BLaER1 treated with 17β-estradiol and CSF1 and Interleukin-3, amounts not matched to agents 10 nM and 100 nM (cell line): Measurements from ENCODE around the gene UCMA.

Experiments used
- H3K27ac ChIP-seq, 11 experiments: shearing (Covaris generic); formaldehyde crosslinking; 2 replicates each; pipeline ENCODE4 v1.8.1; 2022
- H3K27me3 ChIP-seq, 11 experiments: shearing (Covaris generic); formaldehyde crosslinking; 2 replicates each; pipeline ENCODE4 v1.8.1; 2022
- H3K36me3 ChIP-seq, 11 experiments: shearing (Covaris generic); formaldehyde crosslinking; 2 replicates each; pipeline ENCODE4 v1.8.1; 2022
- H3K4me1 ChIP-seq, 10 experiments: shearing (Covaris generic); formaldehyde crosslinking; 2 replicates each; pipeline ENCODE4 v1.8.1; 2022
- H3K4me2 ChIP-seq, 11 experiments: shearing (Covaris generic); formaldehyde crosslinking; 2 replicates each; pipeline ENCODE4 v1.8.1; 2022
- H3K4me3 ChIP-seq, 10 experiments: shearing (Covaris generic); formaldehyde crosslinking; 2 replicates each; pipeline ENCODE4 v1.8.1; 2022
- H3K9ac ChIP-seq, 11 experiments: shearing (Covaris generic); formaldehyde crosslinking; 2 replicates each; pipeline ENCODE4 v1.8.1; 2022
- H3K9me3 ChIP-seq, 11 experiments: shearing (Covaris generic); formaldehyde crosslinking; replicated peaks in 1 of 11; 2 replicates each; pipeline ENCODE4 v1.8.1; 2022
- H4K20me1 ChIP-seq, 11 experiments: shearing (Covaris generic); formaldehyde crosslinking; 2 replicates each; pipeline ENCODE4 v1.8.1; 2022
- Cebpa-rat ChIP-seq, 11 experiments: shearing (Covaris generic); IDR thresholded peaks; 2 replicates each; pipeline ENCODE4 v1.8.1; 2022

The UCMA gene

DNA sequence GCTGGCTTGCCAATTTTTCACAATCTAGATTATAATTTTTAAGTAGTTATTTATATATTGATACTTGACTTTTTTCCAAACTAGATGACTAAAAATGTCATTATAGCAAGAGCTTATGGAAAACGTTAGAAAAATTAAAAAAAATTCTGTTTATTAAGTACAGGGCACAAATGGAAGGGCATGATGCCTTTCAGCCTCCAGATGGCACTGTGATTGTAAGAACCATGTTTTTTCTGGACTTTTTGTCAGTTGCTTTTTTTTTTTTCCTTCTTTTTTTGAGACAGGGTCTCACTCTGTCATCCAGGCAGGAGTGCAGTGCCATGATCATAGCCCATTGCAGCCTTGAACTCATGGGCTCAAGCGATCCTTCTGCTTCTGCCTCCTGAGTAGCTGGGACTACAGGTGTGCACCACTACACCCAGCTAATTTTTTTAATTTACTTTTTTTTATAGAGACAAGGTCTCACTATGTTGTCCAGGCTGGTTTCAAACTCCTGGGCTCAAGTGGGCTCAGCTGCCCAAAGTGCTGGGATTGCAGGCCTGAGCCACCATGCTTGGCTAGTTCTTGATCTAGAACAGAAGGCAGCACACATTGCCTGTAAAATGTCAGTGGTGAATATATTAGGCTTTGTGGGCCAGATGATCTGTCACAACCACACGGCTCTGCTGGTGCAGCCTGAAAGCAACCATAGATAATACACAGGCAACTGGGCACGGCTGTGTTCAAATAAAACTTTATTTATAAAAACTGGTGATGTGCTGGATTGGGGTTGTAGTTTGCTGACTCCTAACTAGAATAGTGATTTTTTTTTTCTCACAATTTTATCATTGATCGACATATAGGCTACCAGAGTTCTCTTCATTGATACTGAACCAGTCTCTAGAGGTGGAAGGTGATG, 27.4 kb downstream of the UCMA start:
- Histone ChIP-seq H4K20me1 (no peaks in the 10 kb centered on the region; a peak in 3 of 22 replicates), H3K4me3 (no peak overlapping the region), H3K27me3 (no peaks in the 10 kb centered on the region), H3K4me2 (no peak overlapping the region), H3K9ac (no peak overlapping the region), H3K4me1 (no peaks in the 10 kb centered on the region), H3K9me3 (no peaks in the 10 kb centered on the region), H3K27ac (no peak overlapping the region), H3K36me3 (peaks cover 6 to 100% (median 92%) of the 10 kb centered on the region in 11 experiments; a peak in 21 of 22 replicates)
- TF ChIP-seq Cebpa-rat (IDR thresholded peaks at IDR 0.05): no peak

- no peaks in the 10 kb centered on the region for H3K27me3 ChIP-seq
- H3K36me3 ChIP-seq: peaks cover 6 to 100% (median 94%) of the 10 kb centered on the region in 11 experiments; a peak in 21 of 22 replicates
- H3K4me3 ChIP-seq: no peak overlapping the region
- H3K27ac ChIP-seq: no peak overlapping the region
- no peaks in the 10 kb centered on the region for H3K9me3 ChIP-seq
- TF ChIP-seq Cebpa-rat (IDR thresholded peaks at IDR 0.05): no peak
- H3K9ac ChIP-seq: no peak overlapping the region; a peak in 1 of 22 replicates
- H4K20me1 ChIP-seq: peaks cover 0 to 7% (median 0%) of the 10 kb centered on the region in 11 experiments; a peak in 4 of 22 replicates
- H3K4me2 ChIP-seq: no peak overlapping the region
- no peaks in the 10 kb centered on the region for H3K4me1 ChIP-seq
Measured at GRCh38 chr10:13206091-13206490, 28.1 kb downstream of the UCMA start.

DNA sequence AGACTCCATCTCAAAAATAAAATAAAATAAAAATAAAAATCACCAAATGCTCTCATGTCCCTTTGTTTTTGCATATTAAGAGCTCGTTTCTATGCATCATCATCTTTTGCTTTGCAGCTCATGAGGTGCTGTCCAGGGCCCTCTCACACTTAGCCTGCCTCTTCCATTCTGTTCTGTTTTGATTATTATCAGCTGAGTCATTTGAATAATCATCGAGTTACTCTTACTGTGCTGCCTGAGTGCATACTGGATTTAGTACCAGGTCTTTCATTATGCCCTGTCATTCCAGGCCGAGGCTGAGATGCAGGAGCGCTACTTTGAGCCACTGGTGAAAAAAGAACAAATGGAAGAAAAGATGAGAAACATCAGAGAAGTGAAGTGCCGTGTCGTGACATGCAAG, 33.0 kb downstream of the UCMA start:
- Histone ChIP-seq H3K27me3 (no peaks in the 10 kb centered on the region), H3K4me1 (no peaks in the 10 kb centered on the region), H3K27ac (no peak overlapping the region), H3K9me3 (no peaks in the 10 kb centered on the region), H3K4me2 (no peak overlapping the region), H3K36me3 (peaks cover 20 to 100% (median 98%) of the 10 kb centered on the region in 11 experiments), H3K4me3 (no peak overlapping the region), H4K20me1 (peaks cover 0 to 7% (median 0%) of the 10 kb centered on the region in 11 experiments; a peak in 4 of 22 replicates), H3K9ac (no peak overlapping the region)
- no peak for TF ChIP-seq Cebpa-rat (IDR thresholded peaks at IDR 0.05)

DNA sequence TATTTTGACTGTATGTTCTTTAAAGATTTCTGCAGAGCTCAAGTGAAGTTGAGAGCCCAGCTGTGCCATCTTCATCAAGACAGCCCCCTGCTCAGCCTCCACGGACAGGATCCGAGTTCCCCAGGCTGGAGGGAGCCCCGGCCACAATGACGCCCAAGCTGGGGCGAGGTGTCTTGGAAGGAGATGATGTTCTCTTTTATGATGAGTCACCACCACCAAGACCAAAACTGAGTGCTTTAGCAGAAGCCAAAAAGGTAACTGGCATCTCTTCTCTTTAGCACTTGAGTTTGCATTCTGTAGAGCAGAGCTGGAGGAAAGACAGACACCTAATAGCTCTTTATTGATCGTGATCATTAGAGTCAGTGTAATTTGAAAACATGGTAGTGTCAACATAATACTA, 39.2 kb downstream of the UCMA start:
- no peaks in the 10 kb centered on the region for H3K27me3 ChIP-seq
- H3K9ac ChIP-seq: no peak overlapping the region
- H3K4me3 ChIP-seq: no peak overlapping the region
- no peaks in the 10 kb centered on the region for H3K9me3 ChIP-seq
- H3K27ac ChIP-seq: no peak overlapping the region
- no peak overlapping the region for H3K4me2 ChIP-seq
- peaks cover 8 to 100% (median 99%) of the 10 kb centered on the region in 11 experiments for H3K36me3 ChIP-seq
- no peaks in the 10 kb centered on the region for H3K4me1 ChIP-seq
- TF ChIP-seq Cebpa-rat (IDR thresholded peaks at IDR 0.05): no peak
- H4K20me1 ChIP-seq: peaks cover 0 to 3% (median 0%) of the 10 kb centered on the region in 11 experiments; a peak in 3 of 22 replicates

GRCh38 chr10:13193637-13194036, 40.5 kb downstream of the UCMA start:
- Histone ChIP-seq H3K4me2 (no peak overlapping the region), H3K27ac (no peak overlapping the region), H3K4me3 (no peak overlapping the region), H3K9me3 (no peaks in the 10 kb centered on the region), H3K27me3 (no peaks in the 10 kb centered on the region), H3K9ac (no peak overlapping the region), H4K20me1 (peaks cover 0 to 3% (median 0%) of the 10 kb centered on the region in 11 experiments; a peak in 3 of 22 replicates), H3K4me1 (no peaks in the 10 kb centered on the region), H3K36me3 (peaks cover 8 to 100% (median 99%) of the 10 kb centered on the region in 11 experiments)
- peak in 2 of 11 experiments; percentile 16 to 51; a peak in 2 of 22 replicates for TF ChIP-seq Cebpa-rat (IDR thresholded peaks at IDR 0.05)

- Histone ChIP-seq H3K4me1 (no peaks in the 10 kb centered on the region), H3K27ac (no peak overlapping the region), H3K9me3 (peaks cover 0 to 10% (median 5%) of the 10 kb centered on the region in 11 experiments; a peak in 8 of 22 replicates), H3K36me3 (peaks cover 7 to 100% (median 100%) of the 10 kb centered on the region in 11 experiments), H3K27me3 (no peaks in the 10 kb centered on the region), H3K4me2 (no peak overlapping the region), H3K4me3 (no peak overlapping the region), H4K20me1 (peaks cover 0 to 3% (median 0%) of the 10 kb centered on the region in 11 experiments; a peak in 3 of 22 replicates), H3K9ac (no peak overlapping the region)
- no peak for TF ChIP-seq Cebpa-rat (IDR thresholded peaks at IDR 0.05)
Measured at GRCh38 chr10:13191362-13191761, 42.8 kb downstream of the UCMA start.

DNA sequence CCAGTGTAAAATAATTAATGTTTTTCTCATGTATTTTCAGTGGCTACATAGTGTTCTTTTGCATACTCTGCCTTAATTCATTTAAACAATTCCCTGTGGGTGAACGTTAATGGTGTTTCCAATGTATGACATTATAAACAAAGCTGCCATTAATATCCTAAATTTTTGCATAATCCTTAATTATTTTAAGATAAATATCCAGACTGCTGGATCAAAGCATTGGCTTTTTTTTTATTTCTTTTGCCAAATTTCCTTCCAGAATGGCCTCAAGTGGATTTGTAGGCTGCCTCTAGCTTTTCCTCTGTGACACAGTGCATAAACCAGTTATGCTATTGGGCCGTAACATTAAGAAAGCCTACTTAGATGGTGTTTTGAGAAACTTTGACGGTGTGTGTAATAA, 43.4 kb downstream of the UCMA start:
- Histone ChIP-seq H3K9me3 (peaks cover 0 to 14% (median 7%) of the 10 kb centered on the region in 11 experiments; a peak in 9 of 22 replicates), H3K4me3 (no peak overlapping the region), H3K27me3 (no peaks in the 10 kb centered on the region), H3K36me3 (peaks cover 12 to 100% (median 100%) of the 10 kb centered on the region in 11 experiments), H3K4me1 (no peaks in the 10 kb centered on the region), H4K20me1 (peaks cover 0 to 3% (median 0%) of the 10 kb centered on the region in 11 experiments; a peak in 3 of 22 replicates), H3K4me2 (no peak overlapping the region), H3K27ac (no peak overlapping the region), H3K9ac (no peak overlapping the region)
- no peak for TF ChIP-seq Cebpa-rat (IDR thresholded peaks at IDR 0.05)

DNA sequence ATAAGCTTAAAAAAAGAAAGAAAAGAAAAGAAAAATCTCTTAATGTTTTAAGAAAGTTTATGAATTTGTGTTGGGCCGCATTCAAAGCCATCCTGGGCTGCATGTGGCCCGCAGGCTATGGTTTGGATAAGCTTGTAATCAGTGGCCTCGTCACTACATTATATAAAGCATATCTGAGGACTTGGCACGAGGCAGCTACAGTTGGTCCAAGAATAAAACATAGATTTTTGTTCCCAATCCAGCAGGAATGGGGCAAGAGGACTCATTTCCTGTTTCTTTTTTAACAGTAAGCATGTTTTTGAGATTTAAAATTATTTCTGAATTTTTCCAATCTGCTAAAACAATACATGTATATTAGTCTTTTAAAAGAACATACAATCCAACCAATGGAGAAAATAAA, 44.2 kb downstream of the UCMA start:
- Histone ChIP-seq H3K36me3 (peaks cover 21 to 100% (median 100%) of the 10 kb centered on the region in 11 experiments), H3K9me3 (peaks cover 0 to 22% (median 10%) of the 10 kb centered on the region in 11 experiments; a peak in 11 of 22 replicates), H3K27me3 (no peaks in the 10 kb centered on the region), H3K27ac (no peak overlapping the region), H3K4me3 (no peak overlapping the region), H3K4me1 (no peaks in the 10 kb centered on the region), H4K20me1 (peaks cover 0 to 3% (median 0%) of the 10 kb centered on the region in 11 experiments; a peak in 3 of 22 replicates), H3K4me2 (no peak overlapping the region), H3K9ac (no peak overlapping the region)
- TF ChIP-seq Cebpa-rat (IDR thresholded peaks at IDR 0.05): no peak

- H3K36me3 ChIP-seq: peaks cover 25 to 100% (median 100%) of the 10 kb centered on the region in 11 experiments
- H3K4me1 ChIP-seq: no peaks in the 10 kb centered on the region
- no peak overlapping the region for H3K27ac ChIP-seq
- H3K4me2 ChIP-seq: no peak overlapping the region
- H4K20me1 ChIP-seq: no peaks in the 10 kb centered on the region; a peak in 1 of 22 replicates
- no peak overlapping the region for H3K4me3 ChIP-seq
- no peaks in the 10 kb centered on the region for H3K27me3 ChIP-seq
- no peak for TF ChIP-seq Cebpa-rat (IDR thresholded peaks at IDR 0.05)
- H3K9ac ChIP-seq: no peak overlapping the region
- H3K9me3 ChIP-seq: peaks cover 0 to 23% (median 10%) of the 10 kb centered on the region in 11 experiments; a peak in 11 of 22 replicates
Measured at GRCh38 chr10:13188593-13188992, 45.6 kb downstream of the UCMA start.
